NCI-H1048 (cell line): ENCODE data around the gene CACNA1F.
"Not testable (repeated sequence)": the region's sequence is repeated elsewhere in the genome, so short reads cannot be mapped to it uniquely, and the experiment has no call there.

Experiments
- DNase-seq: peaks from one replicate; lab custom pipeline; 2025; lab: John Stamatoyannopoulos, UW

Gene CACNA1F

GRCh38 chrX:49175435-49176274, 57.5 kb downstream of the CACNA1F start:
- DNase-seq: no peak

- no peak for DNase-seq
Observed at GRCh38 chrX:49174723-49175122, 58.4 kb downstream of the CACNA1F start.

- DNase-seq: not testable (repeated sequence)
Observed at GRCh38 chrX:49173544-49173943, 59.6 kb downstream of the CACNA1F start.

- DNase-seq: no peak
Observed at GRCh38 chrX:49172280-49172780, 60.8 kb downstream of the CACNA1F start.

- DNase-seq: no peak
Observed at GRCh38 chrX:49171752-49172279, 61.3 kb downstream of the CACNA1F start, which contains the start of gene PLP2. TSS of gene PLP2 (plus strand) at chrX:49171898. CDS start at chrX:49172001, 103 bp downstream.

- DNase-seq: no peak
Observed at GRCh38 chrX:49167740-49168108, 65.4 kb downstream of the CACNA1F start.

- no peak for DNase-seq
Observed at GRCh38 chrX:49166914-49167739, 66.0 kb downstream of the CACNA1F start.

- DNase-seq: peak; percentile 64
Observed at GRCh38 chrX:49165901-49166881, 66.9 kb downstream of the CACNA1F start.

- no peak for DNase-seq
Observed at GRCh38 chrX:49164589-49165360, 68.4 kb downstream of the CACNA1F start.

GRCh38 chrX:49163555-49164419, 69.4 kb downstream of the CACNA1F start:
- DNase-seq: peak; percentile 5

- no peak for DNase-seq
Observed at GRCh38 chrX:49162620-49163019, 70.5 kb downstream of the CACNA1F start, which contains the start of gene MAGIX. TSS of gene MAGIX (plus strand) at chrX:49162758. CDS start at chrX:49162890, 132 bp downstream.

- no peak for DNase-seq
Observed at GRCh38 chrX:49161632-49162031, 71.5 kb downstream of the CACNA1F start.

- DNase-seq: no peak
Observed at GRCh38 chrX:49160908-49161307, 72.2 kb downstream of the CACNA1F start.

- no peak for DNase-seq
Observed at GRCh38 chrX:49157194-49157593, 75.9 kb downstream of the CACNA1F start.

- DNase-seq: peak; percentile 13
Observed at GRCh38 chrX:49155900-49156837, 77.0 kb downstream of the CACNA1F start.

GRCh38 chrX:49155243-49155899, 77.8 kb downstream of the CACNA1F start:
- DNase-seq: no peak
